ENCODE data around the gene TCP10L.
A peak's percentile ranks its signal among the peaks of the same experiment; 100 is the strongest.

TCP10L gene

GRCh38 chr21:32581732-32582131, 3.6 kb downstream of the TCP10L start:
- H2AK5ac ChIP-seq (ENCODE audit: low read depth, low read length), result no peak overlapping the region
- no peak overlapping the region for H2BK15ac ChIP-seq (ENCODE audit: low read length)
- no peak overlapping the region for H3K4me2 ChIP-seq (ENCODE audit: insufficient read depth, low read length, poor library complexity, severe bottlenecking)
- H3K4me3 ChIP-seq (ENCODE audit: low read length in 2 of 2), result no peak overlapping the region
- no peak overlapping the region for H3K14ac ChIP-seq (ENCODE audit: low read length)
- no peak overlapping the region for H3K27ac ChIP-seq (replicated peaks; ENCODE audit: low read length)
- H3K9me3 ChIP-seq (replicated peaks in 1 of 2; ENCODE audit: control insufficient read depth in 2 of 2, insufficient read depth in 1 of 2, low read depth in 1 of 2, low read length in 2 of 2), result no peaks in the 10 kb centered on the region
- H3K4ac ChIP-seq (ENCODE audit: low read length), result no peak overlapping the region
- H2AFZ ChIP-seq (ENCODE audit: low read length), result no peak overlapping the region
- H2BK5ac ChIP-seq (ENCODE audit: low read length), result no peak overlapping the region
- H3K27me3 ChIP-seq (ENCODE audit: control insufficient read depth in 3 of 3, insufficient read depth in 3 of 3, low read depth in 1 of 3, low read length in 3 of 3), result no peaks in the 10 kb centered on the region
- no peaks in the 10 kb centered on the region for H3K4me1 ChIP-seq (ENCODE audit: control insufficient read depth in 2 of 2, insufficient read depth in 1 of 2, low read depth in 1 of 2, low read length in 2 of 2)
- H3K23ac ChIP-seq (ENCODE audit: low read depth, low read length, poor library complexity), result no peak overlapping the region
- H3K79me1 ChIP-seq (ENCODE audit: low read depth, low read length), result peaks cover 2% of the 10 kb centered on the region
- no peak overlapping the region for H4K8ac ChIP-seq (ENCODE audit: low read depth, low read length)
- no peak overlapping the region for H3K9ac ChIP-seq (ENCODE audit: low read depth, low read length, poor library complexity)
- no peak for DNase-seq (ENCODE audit: low spot score)
- H2BK12ac ChIP-seq (ENCODE audit: low read length), result no peak overlapping the region
- WGBS, 2 donors (ENCODE audit: extremely low coverage in 2 of 2, insufficient read length in 2 of 2, insufficient replicate concordance in 1 of 2), result no CpG with 5 or more reads among the region's 13 CpGs
- H3K36me3 ChIP-seq (replicated peaks in 1 of 2; ENCODE audit: control insufficient read depth in 2 of 2, insufficient read depth in 2 of 2, low read length in 2 of 2), result no peaks in the 10 kb centered on the region
- no peak overlapping the region for H2BK120ac ChIP-seq (ENCODE audit: low read depth, low read length)
- H4K91ac ChIP-seq (ENCODE audit: low read depth, low read length, poor library complexity), result no peak overlapping the region
- H3K18ac ChIP-seq (ENCODE audit: low read length), result no peak overlapping the region

- Histone ChIP-seq H3K4ac (ENCODE audit: low read length) (no peak overlapping the region), H3K79me1 (ENCODE audit: low read depth, low read length) (peaks cover 2% of the 10 kb centered on the region), H3K14ac (ENCODE audit: low read length) (no peak overlapping the region), H3K9ac (ENCODE audit: low read depth, low read length, poor library complexity) (no peak overlapping the region), H2AFZ (ENCODE audit: low read length) (no peak overlapping the region), H3K23ac (ENCODE audit: low read depth, low read length, poor library complexity) (no peak overlapping the region), H3K4me1 (ENCODE audit: control insufficient read depth in 2 of 2, insufficient read depth in 1 of 2, low read depth in 1 of 2, low read length in 2 of 2) (no peaks in the 10 kb centered on the region), H3K27ac (replicated peaks; ENCODE audit: low read length) (no peak overlapping the region), H3K18ac (ENCODE audit: low read length) (no peak overlapping the region), H4K91ac (ENCODE audit: low read depth, low read length, poor library complexity) (no peak overlapping the region), H3K36me3 (replicated peaks in 1 of 2; ENCODE audit: control insufficient read depth in 2 of 2, insufficient read depth in 2 of 2, low read length in 2 of 2) (no peaks in the 10 kb centered on the region), H3K9me3 (replicated peaks in 1 of 2; ENCODE audit: control insufficient read depth in 2 of 2, insufficient read depth in 1 of 2, low read depth in 1 of 2, low read length in 2 of 2) (no peaks in the 10 kb centered on the region), H2AK5ac (ENCODE audit: low read depth, low read length) (no peak overlapping the region), H3K4me3 (ENCODE audit: low read length in 2 of 2) (no peak overlapping the region), H3K4me2 (ENCODE audit: insufficient read depth, low read length, poor library complexity, severe bottlenecking) (no peak overlapping the region), H4K8ac (ENCODE audit: low read depth, low read length) (no peak overlapping the region), H2BK120ac (ENCODE audit: low read depth, low read length) (no peak overlapping the region), H2BK5ac (ENCODE audit: low read length) (no peak overlapping the region), H2BK12ac (ENCODE audit: low read length) (no peak overlapping the region), H3K27me3 (ENCODE audit: control insufficient read depth in 3 of 3, insufficient read depth in 3 of 3, low read depth in 1 of 3, low read length in 3 of 3) (no peaks in the 10 kb centered on the region), H2BK15ac (ENCODE audit: low read length) (no peak overlapping the region)
- no CpG with 5 or more reads among the region's 13 CpGs for WGBS, 2 donors (ENCODE audit: extremely low coverage in 2 of 2, insufficient read length in 2 of 2, insufficient replicate concordance in 1 of 2)
- no peak for DNase-seq (ENCODE audit: low spot score)
Measured at GRCh38 chr21:32580949-32581348, 4.4 kb downstream of the TCP10L start.

- Histone ChIP-seq H3K18ac (ENCODE audit: low read length) (peak overlapping the region; percentile 81), H3K9me3 (replicated peaks in 1 of 2; ENCODE audit: control insufficient read depth in 2 of 2, insufficient read depth in 1 of 2, low read depth in 1 of 2, low read length in 2 of 2) (no peaks in the 10 kb centered on the region), H3K36me3 (replicated peaks in 1 of 2; ENCODE audit: control insufficient read depth in 2 of 2, insufficient read depth in 2 of 2, low read length in 2 of 2) (no peaks in the 10 kb centered on the region), H2BK12ac (ENCODE audit: low read length) (no peak overlapping the region), H3K9ac (ENCODE audit: low read depth, low read length, poor library complexity) (peak overlapping the region; percentile 12), H2AFZ (ENCODE audit: low read length) (peak overlapping the region; percentile 72), H4K91ac (ENCODE audit: low read depth, low read length, poor library complexity) (no peak overlapping the region), H3K4me2 (ENCODE audit: insufficient read depth, low read length, poor library complexity, severe bottlenecking) (no peak overlapping the region), H2BK15ac (ENCODE audit: low read length) (no peak overlapping the region), H3K14ac (ENCODE audit: low read length) (no peak overlapping the region), H3K27ac (replicated peaks; ENCODE audit: low read length) (no peak overlapping the region), H3K79me1 (ENCODE audit: low read depth, low read length) (no peaks in the 10 kb centered on the region), H3K23ac (ENCODE audit: low read depth, low read length, poor library complexity) (peak overlapping the region; percentile 82), H3K4ac (ENCODE audit: low read length) (no peak overlapping the region), H3K4me3 (ENCODE audit: low read length in 2 of 2) (no peak overlapping the region), H2BK120ac (ENCODE audit: low read depth, low read length) (no peak overlapping the region), H2BK5ac (ENCODE audit: low read length) (no peak overlapping the region), H4K8ac (ENCODE audit: low read depth, low read length) (no peak overlapping the region), H3K27me3 (ENCODE audit: control insufficient read depth in 3 of 3, insufficient read depth in 3 of 3, low read depth in 1 of 3, low read length in 3 of 3) (peaks cover 0 to 11% (median 0%) of the 10 kb centered on the region in 3 experiments), H2AK5ac (ENCODE audit: low read depth, low read length) (no peak overlapping the region), H3K4me1 (ENCODE audit: control insufficient read depth in 2 of 2, insufficient read depth in 1 of 2, low read depth in 1 of 2, low read length in 2 of 2) (no peaks in the 10 kb centered on the region)
- WGBS, 2 donors (ENCODE audit: extremely low coverage in 2 of 2, insufficient read length in 2 of 2, insufficient replicate concordance in 1 of 2), result no CpG with 5 or more reads among the region's 15 CpGs
- DNase-seq (ENCODE audit: low spot score), result no peak
Measured at GRCh38 chr21:32578107-32578691, 7.1 kb downstream of the TCP10L start.

- Histone ChIP-seq H4K8ac (ENCODE audit: low read depth, low read length) (no peak overlapping the region), H2BK120ac (ENCODE audit: low read depth, low read length) (no peak overlapping the region), H2BK12ac (ENCODE audit: low read length) (no peak overlapping the region), H3K9me3 (replicated peaks in 1 of 2; ENCODE audit: control insufficient read depth in 2 of 2, insufficient read depth in 1 of 2, low read depth in 1 of 2, low read length in 2 of 2) (no peaks in the 10 kb centered on the region), H3K4me2 (ENCODE audit: insufficient read depth, low read length, poor library complexity, severe bottlenecking) (no peak overlapping the region), H3K4me1 (ENCODE audit: control insufficient read depth in 2 of 2, insufficient read depth in 1 of 2, low read depth in 1 of 2, low read length in 2 of 2) (no peaks in the 10 kb centered on the region), H3K14ac (ENCODE audit: low read length) (peak overlapping the region; percentile 50), H3K18ac (ENCODE audit: low read length) (no peak overlapping the region), H3K4me3 (ENCODE audit: low read length in 2 of 2) (no peak overlapping the region), H3K23ac (ENCODE audit: low read depth, low read length, poor library complexity) (no peak overlapping the region), H3K36me3 (replicated peaks in 1 of 2; ENCODE audit: control insufficient read depth in 2 of 2, insufficient read depth in 2 of 2, low read length in 2 of 2) (no peaks in the 10 kb centered on the region), H2BK5ac (ENCODE audit: low read length) (no peak overlapping the region), H3K27me3 (ENCODE audit: control insufficient read depth in 3 of 3, insufficient read depth in 3 of 3, low read depth in 1 of 3, low read length in 3 of 3) (peaks cover 0 to 12% (median 0%) of the 10 kb centered on the region in 3 experiments), H3K79me1 (ENCODE audit: low read depth, low read length) (no peaks in the 10 kb centered on the region), H3K27ac (replicated peaks; ENCODE audit: low read length) (no peak overlapping the region), H2AFZ (ENCODE audit: low read length) (no peak overlapping the region), H3K9ac (ENCODE audit: low read depth, low read length, poor library complexity) (no peak overlapping the region), H4K91ac (ENCODE audit: low read depth, low read length, poor library complexity) (no peak overlapping the region), H2BK15ac (ENCODE audit: low read length) (no peak overlapping the region), H2AK5ac (ENCODE audit: low read depth, low read length) (no peak overlapping the region), H3K4ac (ENCODE audit: low read length) (no peak overlapping the region)
- WGBS, 2 donors (ENCODE audit: extremely low coverage in 2 of 2, insufficient read length in 2 of 2, insufficient replicate concordance in 1 of 2), result no CpG with 5 or more reads among the region's 11 CpGs
- no peak for DNase-seq (ENCODE audit: low spot score)
Measured at GRCh38 chr21:32576011-32576410, 9.3 kb downstream of the TCP10L start.
